ENCODE measurements around the gene UNC13A. TPM values are rescaled to one million over a fixed set of nuclear protein-coding genes. Genes with fewer than 3 reads are reported as not detected.
A peak's percentile ranks its signal among the peaks of the same experiment; 100 is the strongest.

Gene UNC13A
- total RNA-seq, 2 donors from 2014 or later, result 1.3 to 2.6 TPM

DNA sequence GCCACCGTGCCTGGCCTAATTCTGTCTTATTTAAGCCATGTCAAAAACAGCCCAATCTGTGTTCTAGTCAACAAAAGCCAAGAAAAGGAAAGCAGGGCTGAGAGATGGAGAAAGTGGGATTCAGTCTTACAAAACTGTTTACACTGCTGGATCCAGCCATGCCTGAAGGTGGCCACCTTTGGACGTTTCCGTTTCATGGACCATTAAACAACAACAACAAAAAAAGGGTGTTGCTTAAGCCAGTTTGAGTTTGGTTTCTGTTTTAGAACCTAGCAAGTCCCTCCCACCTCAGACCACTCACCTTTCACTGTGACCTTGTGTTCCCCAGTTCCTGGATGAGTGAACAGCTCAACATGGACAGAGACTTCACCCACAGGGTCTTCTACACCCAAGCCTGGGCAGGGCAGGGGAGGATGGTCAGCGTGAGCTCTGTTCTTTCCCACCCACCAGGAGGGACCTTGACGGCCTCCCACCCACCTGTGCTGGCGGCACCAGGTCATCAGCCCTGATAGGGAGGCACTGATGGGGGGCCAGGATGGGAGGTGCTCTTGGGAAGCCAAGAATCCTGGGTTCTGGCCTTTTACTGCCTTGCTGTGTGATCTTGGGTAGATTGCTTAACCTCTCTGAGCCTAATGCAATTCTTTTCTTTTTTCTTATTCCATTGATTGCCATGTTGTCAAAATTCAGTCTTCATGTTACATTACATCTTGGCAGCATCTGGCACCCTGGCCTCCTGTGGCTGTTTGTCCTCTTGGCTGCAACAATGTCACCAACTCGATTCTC, 76.5 kb downstream of the UNC13A start:
- Histone ChIP-seq H3K36me3 (replicated peaks in 1 of 2; ENCODE audit: insufficient read depth in 1 of 2, low read depth in 2 of 2) (no peaks in the 10 kb centered on the region), H3K4me1 (no peaks in the 10 kb centered on the region), H3K4me3 (no peak overlapping the region), H3K27ac (no peak overlapping the region), H3K27me3 (no peaks in the 10 kb centered on the region), H3K9me3 (no peaks in the 10 kb centered on the region)
- DNase-seq, result no peak
- TF ChIP-seq, protein P1, sequence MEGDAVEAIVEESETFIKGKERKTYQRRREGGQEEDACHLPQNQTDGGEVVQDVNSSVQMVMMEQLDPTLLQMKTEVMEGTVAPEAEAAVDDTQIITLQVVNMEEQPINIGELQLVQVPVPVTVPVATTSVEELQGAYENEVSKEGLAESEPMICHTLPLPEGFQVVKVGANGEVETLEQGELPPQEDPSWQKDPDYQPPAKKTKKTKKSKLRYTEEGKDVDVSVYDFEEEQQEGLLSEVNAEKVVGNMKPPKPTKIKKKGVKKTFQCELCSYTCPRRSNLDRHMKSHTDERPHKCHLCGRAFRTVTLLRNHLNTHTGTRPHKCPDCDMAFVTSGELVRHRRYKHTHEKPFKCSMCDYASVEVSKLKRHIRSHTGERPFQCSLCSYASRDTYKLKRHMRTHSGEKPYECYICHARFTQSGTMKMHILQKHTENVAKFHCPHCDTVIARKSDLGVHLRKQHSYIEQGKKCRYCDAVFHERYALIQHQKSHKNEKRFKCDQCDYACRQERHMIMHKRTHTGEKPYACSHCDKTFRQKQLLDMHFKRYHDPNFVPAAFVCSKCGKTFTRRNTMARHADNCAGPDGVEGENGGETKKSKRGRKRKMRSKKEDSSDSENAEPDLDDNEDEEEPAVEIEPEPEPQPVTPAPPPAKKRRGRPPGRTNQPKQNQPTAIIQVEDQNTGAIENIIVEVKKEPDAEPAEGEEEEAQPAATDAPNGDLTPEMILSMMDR (IDR thresholded peaks at IDR 0.05), result no peak
- no peak for TF ChIP-seq POLR2A (IDR thresholded peaks at IDR 0.05)
- 63 to 68% methylated on average over 7 of the region's 7 CpGs for WGBS, 2 donors
- intact Hi-C loops (cut with DNase I), result loop anchor here (10.0 kb wide), 1 partner anchor 163 kb away; no protein-coding TSS in a partner anchor
- ATAC-seq, result no peak

DNA sequence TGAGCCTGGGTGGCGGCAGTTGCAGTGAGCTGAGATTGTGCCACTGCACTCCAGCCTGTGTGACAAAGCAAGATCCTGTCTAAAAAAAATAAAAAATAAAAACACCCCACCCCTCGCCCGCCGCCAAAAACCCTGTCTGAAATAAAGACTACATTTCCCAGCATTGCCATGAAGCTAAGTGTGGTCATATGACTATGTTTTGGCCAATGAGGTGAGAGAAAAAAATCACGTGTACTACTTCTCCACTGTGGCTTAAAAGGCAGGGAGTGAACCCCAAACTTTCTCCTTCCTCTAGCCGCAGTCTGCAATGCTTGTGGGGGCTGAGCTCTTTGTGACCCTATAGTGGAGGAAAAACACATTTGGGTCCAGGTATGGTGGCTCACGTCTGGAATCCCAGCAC, 77.8 kb downstream of the UNC13A start:
- ATAC-seq, result no peak
- H3K9me3 ChIP-seq, result no peaks in the 10 kb centered on the region
- H3K27ac ChIP-seq, result no peak overlapping the region
- H3K27me3 ChIP-seq, result no peaks in the 10 kb centered on the region
- TF ChIP-seq, protein P1 (IDR thresholded peaks at IDR 0.05), result no peak
- TF ChIP-seq POLR2A (IDR thresholded peaks at IDR 0.05), result no peak
- H3K36me3 ChIP-seq (replicated peaks in 1 of 2; ENCODE audit: insufficient read depth in 1 of 2, low read depth in 2 of 2), result no peaks in the 10 kb centered on the region
- DNase-seq, result no peak
- intact Hi-C loops (cut with DNase I), result loop anchor here (10.0 kb wide), 1 partner anchor 164 kb away; no protein-coding TSS in a partner anchor
- H3K4me3 ChIP-seq, result no peak overlapping the region
- 58 to 61% methylated on average over 7 of the region's 7 CpGs for WGBS, 2 donors
- peaks cover 12% of the 10 kb centered on the region for H3K4me1 ChIP-seq

DNA sequence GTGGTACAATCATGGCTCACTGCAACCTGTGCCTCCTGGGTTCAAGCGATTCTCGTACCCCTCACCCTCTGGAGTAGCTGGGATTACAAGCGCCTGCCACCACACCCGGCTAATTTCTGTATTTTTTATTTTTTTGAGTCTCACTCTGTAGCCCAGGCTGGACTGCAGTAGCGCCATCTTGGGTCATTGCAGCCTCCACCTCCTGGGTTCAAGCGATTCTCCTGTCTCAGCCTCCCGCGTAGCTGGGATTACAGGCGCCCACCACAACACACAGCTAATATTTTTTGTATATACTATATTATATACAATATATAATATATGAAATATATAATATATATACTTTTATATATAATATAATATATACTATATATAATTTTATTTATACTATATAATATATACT, 80.2 kb downstream of the UNC13A start:
- Histone ChIP-seq H3K27me3 (no peaks in the 10 kb centered on the region), H3K4me3 (no peak overlapping the region), H3K9me3 (no peaks in the 10 kb centered on the region), H3K36me3 (replicated peaks in 1 of 2; ENCODE audit: insufficient read depth in 1 of 2, low read depth in 2 of 2) (no peaks in the 10 kb centered on the region), H3K4me1 (peaks cover 12% of the 10 kb centered on the region), H3K27ac (no peak overlapping the region)
- intact Hi-C loops (cut with DNase I), result no loop called here
- DNase-seq (no peak), ATAC-seq (no peak)
- whole genome bisulfite sequencing, 2 donors, result 91 to 93% methylated on average over 9 of the region's 9 CpGs
- TF ChIP-seq, protein P1 (IDR thresholded peaks at IDR 0.05), result no peak
- no peak for TF ChIP-seq POLR2A (IDR thresholded peaks at IDR 0.05)

DNA sequence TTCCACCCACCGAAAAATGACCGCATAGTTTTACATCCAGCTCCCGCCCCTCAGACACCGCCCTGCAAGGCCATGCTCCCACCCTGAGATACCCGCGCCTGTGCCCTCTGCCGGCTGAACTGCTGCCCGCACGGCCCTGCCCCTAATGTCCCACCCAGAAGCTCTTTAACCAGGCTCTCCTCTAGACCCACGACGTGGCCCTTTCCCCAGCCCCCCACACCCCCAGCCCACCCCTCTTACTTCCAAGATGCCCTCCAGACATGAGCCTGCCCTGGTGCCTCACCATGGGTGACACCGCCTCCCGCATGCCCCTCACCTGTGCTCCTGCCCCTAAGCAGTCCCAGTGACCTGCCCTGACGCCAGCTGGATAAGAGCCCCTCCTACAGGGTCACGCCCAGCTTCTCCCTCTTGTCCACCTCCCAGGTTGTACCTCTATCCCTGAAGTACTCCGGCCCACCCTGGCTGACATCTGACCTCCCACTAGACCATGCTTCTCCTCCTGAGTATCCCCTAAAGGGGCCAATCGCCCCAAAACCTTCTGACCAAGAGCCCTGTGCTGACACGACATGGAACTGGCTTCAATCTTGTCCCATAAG, 81.5 kb downstream of the UNC13A start:
- no peaks in the 10 kb centered on the region for H3K36me3 ChIP-seq (replicated peaks in 1 of 2; ENCODE audit: insufficient read depth in 1 of 2, low read depth in 2 of 2)
- H3K27me3 ChIP-seq, result no peaks in the 10 kb centered on the region
- H3K9me3 ChIP-seq, result no peaks in the 10 kb centered on the region
- DNase-seq, result no peak
- ATAC-seq, result peak; percentile 12
- H3K27ac ChIP-seq, result no peak overlapping the region
- intact Hi-C loops (cut with DNase I), result no loop called here
- no peak overlapping the region for H3K4me3 ChIP-seq
- TF ChIP-seq, protein P1 (IDR thresholded peaks at IDR 0.05), result no peak
- no peak for TF ChIP-seq POLR2A (IDR thresholded peaks at IDR 0.05)
- peaks cover 12% of the 10 kb centered on the region for H3K4me1 ChIP-seq
- 16 to 22% methylated on average over 18 of the region's 18 CpGs for WGBS, 2 donors
